GM19025 (cell line): ENCODE data around the gene TSPAN6.
A peak's percentile ranks its signal among the peaks of the same experiment; 100 is the strongest.

Source experiments
- ATAC-seq: cut with Tn5 transposase; IDR thresholded peaks from one replicate; pipeline ENCODE4 v1.9.1; 2021; ENCODE audit warnings: mild to moderate bottlenecking, low read depth, moderate library complexity; ENCODE audit not compliant: unreplicated experiment

TSPAN6 gene

GRCh38 chrX:100636321-100636991 lies at the start of gene TSPAN6:
Gene TSPAN6 (minus strand): TSS chrX:100636806. CDS start chrX:100636694, 112 bp downstream.
- ATAC-seq = no peak

GRCh38 chrX:100685997-100686305 lies 49.3 kb upstream of the TSPAN6 start:
- ATAC-seq = peak; percentile 10

GRCh38 chrX:100685284-100685996 lies 48.8 kb upstream of the TSPAN6 start:
- peak; percentile 58 for ATAC-seq

GRCh38 chrX:100682939-100683338 lies 46.3 kb upstream of the TSPAN6 start:
- no peak for ATAC-seq

GRCh38 chrX:100681599-100681998 lies 45.0 kb upstream of the TSPAN6 start:
- no peak for ATAC-seq

- no peak for ATAC-seq
Measured at GRCh38 chrX:100680756-100681155, 44.1 kb upstream of the TSPAN6 start.

GRCh38 chrX:100677611-100678181 lies 41.1 kb upstream of the TSPAN6 start:
- no peak for ATAC-seq

GRCh38 chrX:100674705-100675104 lies 38.1 kb upstream of the TSPAN6 start:
- no peak for ATAC-seq

GRCh38 chrX:100673397-100673953 lies 36.9 kb upstream of the TSPAN6 start:
- ATAC-seq = no peak

- no peak for ATAC-seq
Measured at GRCh38 chrX:100672966-100673365, 36.4 kb upstream of the TSPAN6 start.

- no peak for ATAC-seq
Measured at GRCh38 chrX:100663642-100664041, 27.0 kb upstream of the TSPAN6 start.

- no peak for ATAC-seq
Measured at GRCh38 chrX:100662796-100663195, 26.2 kb upstream of the TSPAN6 start.

- no peak for ATAC-seq
Measured at GRCh38 chrX:100662170-100662569, 25.6 kb upstream of the TSPAN6 start.

- ATAC-seq = no peak
Measured at GRCh38 chrX:100659431-100660137, 23.0 kb upstream of the TSPAN6 start.

GRCh38 chrX:100658941-100659381 lies 22.4 kb upstream of the TSPAN6 start:
- ATAC-seq = no peak

GRCh38 chrX:100654261-100654660 lies 17.7 kb upstream of the TSPAN6 start:
- ATAC-seq = no peak

GRCh38 chrX:100652266-100652665 lies 15.7 kb upstream of the TSPAN6 start:
- ATAC-seq = no peak

- no peak for ATAC-seq
Measured at GRCh38 chrX:100650841-100651240, 14.2 kb upstream of the TSPAN6 start.

- no peak for ATAC-seq
Measured at GRCh38 chrX:100649550-100650356, 13.1 kb upstream of the TSPAN6 start.
